Middle frontal gyrus (tissue), 1 donor: ENCODE measurements around the gene SLC22A31.

Experiments used
- DNase-seq: peaks from one replicate; pipeline ENCODE4 v3.0.0-alpha.2; 2015; ENCODE audit warnings: low spot score; ENCODE audit errors: extremely low spot score

The SLC22A31 gene

GRCh38 chr16:89217138-89217387, 16.7 kb upstream of the SLC22A31 start:
- no peak for DNase-seq

GRCh38 chr16:89216315-89217137, 16.2 kb upstream of the SLC22A31 start:
- DNase-seq: peak; percentile 70

GRCh38 chr16:89210904-89211515, 10.7 kb upstream of the SLC22A31 start:
- DNase-seq: no peak

- DNase-seq: no peak
Observed at GRCh38 chr16:89210165-89210903, 10.0 kb upstream of the SLC22A31 start.

- no peak for DNase-seq
Observed at GRCh38 chr16:89209522-89210044, 9.2 kb upstream of the SLC22A31 start.

- DNase-seq: no peak
Observed at GRCh38 chr16:89207993-89208392, 7.7 kb upstream of the SLC22A31 start.

- DNase-seq: no peak
Observed at GRCh38 chr16:89202422-89203215, 2.3 kb upstream of the SLC22A31 start.

GRCh38 chr16:89201439-89202377, 1.4 kb upstream of the SLC22A31 start:
- no peak for DNase-seq

GRCh38 chr16:89200850-89201411, 594 bp upstream of the SLC22A31 start:
- DNase-seq: no peak

GRCh38 chr16:89199241-89200123, 855 bp downstream of the SLC22A31 start:
- DNase-seq: no peak

- DNase-seq: no peak
Observed at GRCh38 chr16:89198417-89199240, 1.7 kb downstream of the SLC22A31 start.

GRCh38 chr16:89197633-89198416, 2.5 kb downstream of the SLC22A31 start:
- DNase-seq: no peak

GRCh38 chr16:89197033-89197632, 3.2 kb downstream of the SLC22A31 start:
- no peak for DNase-seq

- DNase-seq: no peak
Observed at GRCh38 chr16:89195521-89196171, 4.7 kb downstream of the SLC22A31 start.

GRCh38 chr16:89194340-89195311, 5.7 kb downstream of the SLC22A31 start:
- no peak for DNase-seq
